ENCODE data around the gene NFAM1.

Gene NFAM1

GRCh38 chr22:42401535-42402334, 30.5 kb downstream of the NFAM1 start:
- H2AFZ ChIP-seq = no peak overlapping the region
- H3K4me1 ChIP-seq = no peaks in the 10 kb centered on the region
- no peak overlapping the region for H3K9ac ChIP-seq
- no peak overlapping the region for H3K4me3 ChIP-seq (ENCODE audit: low read depth, low read length)
- no peaks in the 10 kb centered on the region for H3K27me3 ChIP-seq (ENCODE audit: control insufficient read depth, insufficient read depth, low read length)
- no peak for TF ChIP-seq CTCF (IDR thresholded peaks at IDR 0.05)
- H3K36me3 ChIP-seq (ENCODE audit: control insufficient read depth, insufficient read depth, low read length) = no peaks in the 10 kb centered on the region
- no peak overlapping the region for H3K4me2 ChIP-seq (ENCODE audit: low read length)
- H3K27ac ChIP-seq = no peak overlapping the region
- no peaks in the 10 kb centered on the region for H3K9me3 ChIP-seq (ENCODE audit: control insufficient read depth, low read length)
- no peaks in the 10 kb centered on the region for H3K79me2 ChIP-seq

GRCh38 chr22:42400811-42401534, 31.2 kb downstream of the NFAM1 start:
- H3K4me1 ChIP-seq = no peaks in the 10 kb centered on the region
- H3K9me3 ChIP-seq (ENCODE audit: control insufficient read depth, low read length) = no peaks in the 10 kb centered on the region
- H3K4me2 ChIP-seq (ENCODE audit: low read length) = no peak overlapping the region
- H3K79me2 ChIP-seq = no peaks in the 10 kb centered on the region
- H3K27ac ChIP-seq = no peak overlapping the region
- H3K4me3 ChIP-seq (ENCODE audit: low read depth, low read length) = no peak overlapping the region
- H3K9ac ChIP-seq = no peak overlapping the region
- H3K36me3 ChIP-seq (ENCODE audit: control insufficient read depth, insufficient read depth, low read length) = no peaks in the 10 kb centered on the region
- no peaks in the 10 kb centered on the region for H3K27me3 ChIP-seq (ENCODE audit: control insufficient read depth, insufficient read depth, low read length)
- no peak overlapping the region for H2AFZ ChIP-seq
- no peak for TF ChIP-seq CTCF (IDR thresholded peaks at IDR 0.05)

GRCh38 chr22:42399315-42400271, 32.6 kb downstream of the NFAM1 start:
- no peaks in the 10 kb centered on the region for H3K79me2 ChIP-seq
- no peak overlapping the region for H3K27ac ChIP-seq
- no peak overlapping the region for H3K9ac ChIP-seq
- no peaks in the 10 kb centered on the region for H3K36me3 ChIP-seq (ENCODE audit: control insufficient read depth, insufficient read depth, low read length)
- TF ChIP-seq CTCF (IDR thresholded peaks at IDR 0.05) = no peak
- H2AFZ ChIP-seq = no peak overlapping the region
- no peak overlapping the region for H3K4me3 ChIP-seq (ENCODE audit: low read depth, low read length)
- H3K9me3 ChIP-seq (ENCODE audit: control insufficient read depth, low read length) = no peaks in the 10 kb centered on the region
- no peaks in the 10 kb centered on the region for H3K27me3 ChIP-seq (ENCODE audit: control insufficient read depth, insufficient read depth, low read length)
- no peak overlapping the region for H3K4me2 ChIP-seq (ENCODE audit: low read length)
- no peaks in the 10 kb centered on the region for H3K4me1 ChIP-seq

GRCh38 chr22:42397332-42398249, 34.6 kb downstream of the NFAM1 start:
- Histone ChIP-seq H3K79me2 (no peaks in the 10 kb centered on the region), H3K27me3 (ENCODE audit: control insufficient read depth, insufficient read depth, low read length) (no peaks in the 10 kb centered on the region), H3K9me3 (ENCODE audit: control insufficient read depth, low read length) (no peaks in the 10 kb centered on the region), H3K4me2 (ENCODE audit: low read length) (no peak overlapping the region), H3K4me1 (no peaks in the 10 kb centered on the region), H3K4me3 (ENCODE audit: low read depth, low read length) (no peak overlapping the region), H2AFZ (no peak overlapping the region), H3K9ac (no peak overlapping the region), H3K27ac (no peak overlapping the region), H3K36me3 (ENCODE audit: control insufficient read depth, insufficient read depth, low read length) (no peaks in the 10 kb centered on the region)
- no peak for TF ChIP-seq CTCF (IDR thresholded peaks at IDR 0.05)
